HG03196 (cell line): Measurements from ENCODE around the gene EDN3.

Experiments
- ATAC-seq: cut with Tn5 transposase; IDR thresholded peaks from one replicate; pipeline ENCODE4 v1.9.1; 2021; ENCODE audit not compliant: unreplicated experiment

EDN3 gene

DNA sequence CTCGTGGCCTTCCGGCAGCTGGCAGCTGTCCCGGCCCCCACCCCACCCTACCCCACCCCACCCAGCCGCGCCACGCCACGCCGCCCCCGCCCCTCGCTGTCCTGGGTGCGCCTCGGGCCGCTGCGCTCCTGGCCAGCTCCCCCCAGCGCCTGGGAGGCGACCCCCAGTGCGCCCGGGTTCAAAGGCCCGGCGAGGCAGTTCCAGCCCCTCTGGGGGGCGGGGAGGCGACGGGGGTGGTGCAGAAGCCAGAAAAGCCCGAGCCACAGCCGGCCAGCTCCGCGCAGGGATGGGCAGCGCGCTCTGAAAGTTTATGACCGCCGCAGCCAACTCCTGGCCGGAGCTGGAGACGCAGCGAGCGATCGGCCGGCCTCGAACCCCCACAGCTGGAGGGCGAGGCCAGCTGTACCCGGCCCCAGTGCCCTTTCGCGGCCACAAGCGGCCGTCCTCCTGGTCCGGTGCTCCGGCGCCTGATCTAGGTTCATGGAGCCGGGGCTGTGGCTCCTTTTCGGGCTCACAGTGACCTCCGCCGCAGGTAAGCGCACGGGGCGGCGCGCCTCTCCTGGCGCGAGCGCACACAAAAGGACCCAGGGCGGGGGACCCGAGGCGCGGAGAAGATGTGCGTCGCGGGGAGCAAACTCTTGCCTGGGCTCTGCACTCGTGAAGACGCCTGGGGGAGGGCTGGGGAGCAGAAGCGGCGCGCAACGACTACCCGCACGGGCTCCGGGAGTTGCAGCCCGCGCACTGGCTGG is at the start of gene EDN3:
Gene EDN3, plus strand, starts transcription at position 279 of the 749 bp plus-strand sequence. Its CDS starts 202 bp downstream, at position 481.
- ATAC-seq: no peak

DNA sequence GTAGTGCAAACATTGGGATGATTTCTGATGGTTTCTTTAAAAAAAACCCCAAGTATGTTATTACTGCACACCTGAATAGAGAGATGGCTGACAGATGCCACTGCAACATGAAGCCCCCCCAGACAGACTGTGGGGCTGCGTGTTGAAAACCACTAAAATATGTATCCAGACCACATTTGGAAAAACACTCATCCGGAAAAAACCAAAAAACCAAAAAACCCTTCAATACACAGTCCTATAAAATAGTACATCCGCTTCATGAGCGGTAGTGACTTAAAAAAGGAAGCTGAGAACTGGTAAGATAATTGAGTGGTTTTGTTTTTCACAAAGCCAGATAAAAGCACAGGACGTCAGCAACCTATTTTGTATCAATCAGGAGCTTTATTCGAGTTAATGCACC is 47.1 kb upstream of the EDN3 start:
- ATAC-seq: no peak

GRCh38 chr20:59253779-59254319 is 46.6 kb upstream of the EDN3 start:
- no peak for ATAC-seq

DNA sequence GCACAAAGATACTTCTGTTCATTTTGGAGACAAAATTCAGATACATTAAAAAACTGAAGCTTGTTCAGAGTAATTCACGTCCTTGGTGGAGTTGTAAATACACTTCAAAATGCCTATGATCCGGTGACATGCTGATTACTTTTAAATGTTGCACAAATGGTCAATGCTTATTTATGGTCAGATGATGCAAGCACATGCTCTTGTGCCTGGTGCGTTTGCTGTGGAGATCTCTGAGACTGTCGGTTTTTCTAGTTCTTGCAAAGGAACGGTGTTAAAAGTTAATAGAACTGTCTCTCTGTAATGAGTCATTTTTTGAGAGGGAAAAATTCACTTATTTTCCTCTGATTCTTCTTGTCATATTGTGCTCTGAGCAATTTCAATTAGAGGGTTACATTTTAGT is 45.2 kb upstream of the EDN3 start:
- ATAC-seq: no peak

GRCh38 chr20:59258221-59258621 is 42.2 kb upstream of the EDN3 start:
- ATAC-seq: no peak

DNA sequence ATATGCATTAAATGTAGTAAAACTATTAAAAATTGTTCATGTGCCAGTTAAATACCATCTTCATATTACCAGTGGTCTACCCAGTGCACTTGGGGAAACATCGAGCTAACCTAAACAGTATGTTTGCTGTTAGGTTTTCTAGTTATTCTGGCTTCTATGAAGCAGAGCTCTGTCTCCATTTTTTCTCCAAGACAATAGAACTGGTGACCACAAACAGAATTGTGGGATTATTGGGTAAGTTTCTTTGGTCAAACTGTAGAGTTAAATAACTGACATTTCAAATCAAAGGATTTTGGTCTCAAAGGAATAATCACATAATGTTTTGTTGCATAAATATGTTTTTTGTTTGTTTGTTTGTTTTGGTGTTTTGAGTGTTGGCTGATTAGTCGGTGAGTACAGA is 40.5 kb upstream of the EDN3 start:
- ATAC-seq: no peak

DNA sequence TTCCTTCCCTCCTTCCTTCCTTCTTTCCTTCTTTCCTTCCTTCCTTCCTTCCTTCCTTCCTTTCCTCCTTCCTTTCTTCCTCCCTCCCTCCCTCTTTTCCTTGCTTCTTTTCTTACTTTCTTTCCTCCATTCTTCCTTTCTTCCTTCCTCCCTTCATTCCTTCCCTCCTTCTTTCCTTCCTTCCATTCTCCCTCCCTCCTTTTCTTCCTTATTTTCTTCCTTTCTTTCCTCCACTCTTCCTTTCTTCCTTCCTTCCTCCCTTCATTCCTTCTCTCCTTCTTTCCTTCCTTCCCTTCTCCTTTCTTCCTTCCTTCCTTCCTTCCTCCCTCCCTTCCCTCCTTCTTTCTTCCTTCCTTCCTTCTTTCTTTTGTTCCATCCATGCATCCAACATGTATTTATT is 35.1 kb upstream of the EDN3 start:
- no peak for ATAC-seq

DNA sequence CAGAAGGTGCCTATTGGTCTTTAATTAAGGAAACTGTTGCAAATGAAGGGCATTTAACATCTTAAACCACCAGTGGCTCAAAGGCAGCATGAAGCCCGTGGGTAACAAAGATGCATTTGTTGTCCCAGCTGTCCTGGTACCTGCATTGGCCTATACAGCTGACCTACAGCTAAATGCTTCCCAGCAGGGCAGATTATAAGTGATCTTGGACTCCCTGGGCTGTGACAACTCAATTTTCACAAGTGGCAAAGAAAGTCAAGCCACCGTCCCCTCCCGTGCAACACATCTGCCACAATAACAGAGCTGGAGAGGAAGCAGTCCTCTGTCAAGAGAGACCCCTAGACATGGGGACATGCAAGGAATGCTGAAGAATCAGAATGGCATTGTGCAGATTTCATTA is 31.5 kb upstream of the EDN3 start:
- ATAC-seq: no peak

- no peak for ATAC-seq
Measured at GRCh38 chr20:59269411-59270025, 30.9 kb upstream of the EDN3 start.

- no peak for ATAC-seq
Measured at GRCh38 chr20:59270380-59270779, 30.0 kb upstream of the EDN3 start.

DNA sequence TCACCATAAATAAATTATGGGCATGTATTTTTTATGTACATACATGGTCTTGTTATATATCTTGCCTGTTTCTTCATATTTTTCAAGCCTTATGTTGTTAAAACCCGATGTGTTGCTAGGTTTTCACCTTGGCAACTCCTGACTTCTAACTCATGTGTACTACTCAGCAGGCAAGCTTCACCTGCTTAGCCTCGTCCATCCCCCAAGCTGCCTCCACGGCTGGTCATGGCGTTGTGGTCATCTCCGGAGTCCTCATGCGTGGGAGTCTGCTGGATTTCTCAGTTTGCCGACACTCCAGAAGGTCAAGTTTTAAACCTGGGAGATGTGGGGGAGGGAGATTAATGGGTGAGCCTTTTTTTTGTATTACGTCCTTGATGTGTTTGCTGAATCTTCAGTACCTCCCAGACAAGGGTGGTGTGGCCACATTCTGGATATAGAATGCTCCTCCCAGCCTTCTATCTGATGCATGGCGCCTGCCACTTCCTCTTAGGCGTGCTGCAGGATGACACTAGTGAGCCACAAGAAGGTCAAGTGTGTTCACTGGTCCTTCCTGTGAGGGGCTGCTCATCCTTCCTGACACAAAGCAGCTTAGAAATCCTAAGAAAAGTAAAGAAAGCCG is 26.6 kb upstream of the EDN3 start:
- ATAC-seq: no peak

DNA sequence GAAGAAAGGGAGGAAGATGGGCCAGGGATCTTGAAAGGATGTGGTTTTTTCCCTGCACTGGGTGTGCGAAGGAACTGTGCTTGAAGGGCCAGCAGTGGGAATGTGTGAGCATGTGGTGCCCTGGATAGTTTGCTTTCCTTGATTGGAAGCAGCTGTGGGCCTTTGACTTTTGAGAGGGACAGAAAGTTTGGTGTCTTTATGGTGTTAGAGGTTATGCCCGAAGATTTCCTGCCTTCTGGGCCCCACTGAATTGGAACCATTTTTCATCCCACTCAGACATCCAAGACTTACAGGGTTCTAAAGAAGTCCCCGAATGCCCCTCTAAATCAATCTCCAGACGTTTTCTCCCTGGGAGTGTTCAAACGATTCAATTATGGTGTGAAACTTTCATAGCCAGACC is 23.5 kb upstream of the EDN3 start:
- ATAC-seq: no peak

DNA sequence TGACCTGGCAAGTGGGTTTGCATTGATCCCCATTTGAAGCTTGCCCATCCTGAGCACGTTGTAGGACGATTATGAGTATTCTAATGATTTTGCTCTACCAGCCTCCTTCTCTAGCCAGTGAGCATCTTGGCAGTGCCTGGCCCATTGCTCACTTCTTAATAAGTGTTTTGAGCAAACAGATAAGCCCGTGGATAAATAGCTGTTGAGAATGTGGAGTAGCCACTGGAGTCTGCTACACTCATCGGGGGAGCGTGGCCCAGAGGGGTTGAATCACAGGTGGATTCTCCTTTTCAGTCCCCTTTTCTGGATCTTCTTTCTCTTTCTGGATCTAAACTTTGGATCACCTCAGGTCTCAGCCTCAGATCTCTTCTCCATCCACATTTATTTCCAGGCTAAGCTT is 15.9 kb upstream of the EDN3 start:
- ATAC-seq: no peak

DNA sequence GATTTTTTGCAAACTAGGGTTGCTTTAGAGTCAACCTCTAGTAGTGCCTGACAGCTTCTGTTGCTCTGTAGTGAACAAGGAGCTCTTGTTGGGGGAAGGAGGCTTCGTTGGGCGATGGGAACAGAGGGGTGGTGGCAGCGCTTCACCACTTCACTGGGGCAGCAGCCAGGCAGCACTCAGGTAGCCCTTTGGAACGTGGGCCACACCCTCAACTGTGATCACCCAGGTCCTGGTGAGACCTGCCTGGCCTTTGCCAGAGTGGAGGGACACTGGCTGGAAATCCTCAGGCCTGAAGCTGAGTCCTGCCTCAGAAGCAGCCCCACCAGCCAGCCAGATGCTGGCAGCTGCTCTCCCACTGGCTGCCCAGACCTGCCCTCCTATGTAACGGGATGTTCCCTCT is 10.4 kb upstream of the EDN3 start:
- ATAC-seq: no peak

GRCh38 chr20:59291740-59292383 is 8.5 kb upstream of the EDN3 start:
- no peak for ATAC-seq

DNA sequence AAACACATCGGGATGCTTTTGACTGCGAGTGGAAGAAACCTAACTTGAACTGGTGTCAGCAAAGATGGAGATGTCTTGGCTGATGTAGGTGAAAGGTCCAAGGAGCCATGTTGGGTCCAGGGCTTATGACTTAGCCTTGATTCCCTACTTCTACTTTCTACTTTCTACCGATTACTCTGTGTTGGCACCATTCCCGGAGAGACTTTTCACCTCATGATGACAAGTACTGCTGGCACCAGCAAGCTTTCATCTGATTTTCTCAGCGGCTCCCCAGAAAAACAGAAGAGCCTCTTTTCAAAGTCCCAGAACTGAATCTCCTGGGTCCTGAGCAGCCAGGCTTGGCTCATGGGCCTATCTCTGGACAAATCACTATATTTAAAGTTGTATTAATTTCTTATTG is 4.9 kb upstream of the EDN3 start:
- ATAC-seq: no peak

DNA sequence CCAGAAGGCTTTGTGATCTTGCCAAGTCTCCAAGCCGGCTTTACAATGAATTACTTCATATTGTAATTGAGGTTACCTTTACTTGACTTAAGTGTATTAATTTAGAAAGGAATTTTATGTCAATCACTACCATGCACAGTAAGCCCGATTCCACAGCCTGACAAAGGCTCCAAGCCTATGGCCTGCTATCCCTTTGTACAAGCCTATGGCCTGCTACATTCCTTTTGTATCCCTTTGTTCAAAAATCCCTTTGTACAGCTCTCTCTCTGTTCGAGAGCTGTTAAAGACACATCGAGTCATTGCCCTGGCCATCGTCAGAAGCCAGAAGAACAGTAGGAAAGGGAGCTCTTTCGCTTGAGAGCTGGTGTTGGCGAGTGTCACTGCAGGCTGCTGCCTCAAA is 2.7 kb upstream of the EDN3 start:
- no peak for ATAC-seq

DNA sequence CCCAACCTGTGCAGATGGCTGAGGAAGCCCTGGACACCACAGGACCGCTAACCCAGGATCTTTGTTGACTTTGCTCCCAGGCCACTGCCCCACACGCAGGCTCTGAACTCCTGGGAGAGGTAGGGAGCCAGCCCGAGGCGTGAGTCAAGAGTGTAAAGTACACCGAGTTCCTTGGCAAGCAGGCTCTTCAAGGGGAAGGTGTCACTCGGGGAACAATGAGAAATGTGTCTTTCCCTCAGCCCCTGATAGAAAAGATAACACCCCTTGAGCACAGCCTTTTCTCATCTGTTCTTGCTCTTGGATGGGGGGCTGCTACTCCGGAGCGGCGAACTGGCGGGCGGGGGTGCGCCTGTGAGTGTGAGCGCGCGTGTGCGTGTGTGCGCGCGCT is 472 bp upstream of the EDN3 start:
- ATAC-seq: no peak

GRCh38 chr20:59301343-59302007 is 1.1 kb downstream of the EDN3 start:
- ATAC-seq: no peak

GRCh38 chr20:59305908-59306655 is 5.7 kb downstream of the EDN3 start:
- no peak for ATAC-seq
